ENCODE results near the gene GNAS-AS1.

The GNAS-AS1 gene

GRCh38 chr20:58807801-58808200, 42.9 kb downstream of the GNAS-AS1 start:
- Histone ChIP-seq H2AK5ac (ENCODE audit: low read depth, low read length) (no peak overlapping the region), H2AFZ (ENCODE audit: low read length) (no peak overlapping the region), H2BK120ac (ENCODE audit: low read depth, low read length) (no peak overlapping the region), H2BK12ac (ENCODE audit: low read length) (no peak overlapping the region), H3K4me1 (ENCODE audit: control insufficient read depth in 2 of 2, insufficient read depth in 1 of 2, low read depth in 1 of 2, low read length in 2 of 2) (peaks cover 0 to 7% of the 10 kb centered on the region in 2 donors), H3K27ac (replicated peaks; ENCODE audit: low read length) (no peak overlapping the region), H3K18ac (ENCODE audit: low read length) (no peak overlapping the region), H4K8ac (ENCODE audit: low read depth, low read length) (no peak overlapping the region), H2BK15ac (ENCODE audit: low read length) (no peak overlapping the region), H3K4me3 (ENCODE audit: low read length in 2 of 2) (no peak overlapping the region), H3K36me3 (replicated peaks in 1 of 2; ENCODE audit: control insufficient read depth in 2 of 2, insufficient read depth in 2 of 2, low read length in 2 of 2) (no peaks in the 10 kb centered on the region), H3K4me2 (ENCODE audit: insufficient read depth, low read length, poor library complexity, severe bottlenecking) (no peak overlapping the region), H3K23ac (ENCODE audit: low read depth, low read length, poor library complexity) (no peak overlapping the region), H3K9me3 (replicated peaks in 1 of 2; ENCODE audit: control insufficient read depth in 2 of 2, insufficient read depth in 1 of 2, low read depth in 1 of 2, low read length in 2 of 2) (no peaks in the 10 kb centered on the region), H4K91ac (ENCODE audit: low read depth, low read length, poor library complexity) (no peak overlapping the region), H3K4ac (ENCODE audit: low read length) (no peak overlapping the region), H2BK5ac (ENCODE audit: low read length) (no peak overlapping the region), H3K27me3 (ENCODE audit: control insufficient read depth in 3 of 3, insufficient read depth in 3 of 3, low read depth in 1 of 3, low read length in 3 of 3) (peaks cover 0 to 23% (median 0%) of the 10 kb centered on the region in 3 experiments), H3K79me1 (ENCODE audit: low read depth, low read length) (no peaks in the 10 kb centered on the region), H3K9ac (ENCODE audit: low read depth, low read length, poor library complexity) (no peak overlapping the region), H3K14ac (ENCODE audit: low read length) (no peak overlapping the region)
- no CpG with 5 or more reads among the region's 11 CpGs for WGBS, 2 donors (ENCODE audit: extremely low coverage in 2 of 2, insufficient read length in 2 of 2, insufficient replicate concordance in 1 of 2)
- no peak for DNase-seq (ENCODE audit: low spot score)

- H3K4me2 ChIP-seq (ENCODE audit: insufficient read depth, low read length, poor library complexity, severe bottlenecking) = no peak overlapping the region
- no peaks in the 10 kb centered on the region for H3K79me1 ChIP-seq (ENCODE audit: low read depth, low read length)
- no peak overlapping the region for H3K27ac ChIP-seq (replicated peaks; ENCODE audit: low read length)
- H2BK120ac ChIP-seq (ENCODE audit: low read depth, low read length) = no peak overlapping the region
- H3K4me1 ChIP-seq (ENCODE audit: control insufficient read depth in 2 of 2, insufficient read depth in 1 of 2, low read depth in 1 of 2, low read length in 2 of 2) = peaks cover 0 to 15% of the 10 kb centered on the region in 2 donors
- peaks cover 0 to 23% (median 0%) of the 10 kb centered on the region in 3 experiments for H3K27me3 ChIP-seq (ENCODE audit: control insufficient read depth in 3 of 3, insufficient read depth in 3 of 3, low read depth in 1 of 3, low read length in 3 of 3)
- H3K36me3 ChIP-seq (replicated peaks in 1 of 2; ENCODE audit: control insufficient read depth in 2 of 2, insufficient read depth in 2 of 2, low read length in 2 of 2) = no peaks in the 10 kb centered on the region
- H3K14ac ChIP-seq (ENCODE audit: low read length) = no peak overlapping the region
- H3K4ac ChIP-seq (ENCODE audit: low read length) = no peak overlapping the region
- H3K9me3 ChIP-seq (replicated peaks in 1 of 2; ENCODE audit: control insufficient read depth in 2 of 2, insufficient read depth in 1 of 2, low read depth in 1 of 2, low read length in 2 of 2) = no peaks in the 10 kb centered on the region
- no peak overlapping the region for H3K9ac ChIP-seq (ENCODE audit: low read depth, low read length, poor library complexity)
- H2AK5ac ChIP-seq (ENCODE audit: low read depth, low read length) = peak overlapping the region; percentile 34
- no peak overlapping the region for H4K91ac ChIP-seq (ENCODE audit: low read depth, low read length, poor library complexity)
- H4K8ac ChIP-seq (ENCODE audit: low read depth, low read length) = no peak overlapping the region
- no peak for DNase-seq (ENCODE audit: low spot score)
- peak overlapping the region; percentile 16 for H2BK15ac ChIP-seq (ENCODE audit: low read length)
- no peak overlapping the region for H2BK12ac ChIP-seq (ENCODE audit: low read length)
- no peak overlapping the region for H3K23ac ChIP-seq (ENCODE audit: low read depth, low read length, poor library complexity)
- no CpG with 5 or more reads among the region's 18 CpGs for WGBS, 2 donors (ENCODE audit: extremely low coverage in 2 of 2, insufficient read length in 2 of 2, insufficient replicate concordance in 1 of 2)
- H3K4me3 ChIP-seq (ENCODE audit: low read length in 2 of 2) = no peak overlapping the region
- no peak overlapping the region for H2AFZ ChIP-seq (ENCODE audit: low read length)
- no peak overlapping the region for H2BK5ac ChIP-seq (ENCODE audit: low read length)
- peak overlapping the region; percentile 22 for H3K18ac ChIP-seq (ENCODE audit: low read length)
Observed at GRCh38 chr20:58803533-58803932, 47.2 kb downstream of the GNAS-AS1 start.

GRCh38 chr20:58802061-58802460, 48.6 kb downstream of the GNAS-AS1 start:
- Histone ChIP-seq H3K4me2 (ENCODE audit: insufficient read depth, low read length, poor library complexity, severe bottlenecking) (no peak overlapping the region), H4K91ac (ENCODE audit: low read depth, low read length, poor library complexity) (no peak overlapping the region), H3K27ac (replicated peaks; ENCODE audit: low read length) (no peak overlapping the region), H2BK12ac (ENCODE audit: low read length) (no peak overlapping the region), H3K27me3 (ENCODE audit: control insufficient read depth in 3 of 3, insufficient read depth in 3 of 3, low read depth in 1 of 3, low read length in 3 of 3) (peaks cover 0 to 16% (median 0%) of the 10 kb centered on the region in 3 experiments), H3K23ac (ENCODE audit: low read depth, low read length, poor library complexity) (no peak overlapping the region), H3K18ac (ENCODE audit: low read length) (no peak overlapping the region), H2BK15ac (ENCODE audit: low read length) (no peak overlapping the region), H3K4me3 (ENCODE audit: low read length in 2 of 2) (no peak overlapping the region), H3K79me1 (ENCODE audit: low read depth, low read length) (no peaks in the 10 kb centered on the region), H2BK120ac (ENCODE audit: low read depth, low read length) (no peak overlapping the region), H3K4ac (ENCODE audit: low read length) (no peak overlapping the region), H2AK5ac (ENCODE audit: low read depth, low read length) (no peak overlapping the region), H4K8ac (ENCODE audit: low read depth, low read length) (no peak overlapping the region), H3K9me3 (replicated peaks in 1 of 2; ENCODE audit: control insufficient read depth in 2 of 2, insufficient read depth in 1 of 2, low read depth in 1 of 2, low read length in 2 of 2) (no peaks in the 10 kb centered on the region), H3K4me1 (ENCODE audit: control insufficient read depth in 2 of 2, insufficient read depth in 1 of 2, low read depth in 1 of 2, low read length in 2 of 2) (peaks cover 0 to 15% of the 10 kb centered on the region in 2 donors), H3K36me3 (replicated peaks in 1 of 2; ENCODE audit: control insufficient read depth in 2 of 2, insufficient read depth in 2 of 2, low read length in 2 of 2) (no peaks in the 10 kb centered on the region), H2BK5ac (ENCODE audit: low read length) (no peak overlapping the region), H3K9ac (ENCODE audit: low read depth, low read length, poor library complexity) (no peak overlapping the region), H2AFZ (ENCODE audit: low read length) (no peak overlapping the region), H3K14ac (ENCODE audit: low read length) (no peak overlapping the region)
- no CpG with 5 or more reads among the region's 11 CpGs for WGBS, 2 donors (ENCODE audit: extremely low coverage in 2 of 2, insufficient read length in 2 of 2, insufficient replicate concordance in 1 of 2)
- no peak for DNase-seq (ENCODE audit: low spot score)

DNA sequence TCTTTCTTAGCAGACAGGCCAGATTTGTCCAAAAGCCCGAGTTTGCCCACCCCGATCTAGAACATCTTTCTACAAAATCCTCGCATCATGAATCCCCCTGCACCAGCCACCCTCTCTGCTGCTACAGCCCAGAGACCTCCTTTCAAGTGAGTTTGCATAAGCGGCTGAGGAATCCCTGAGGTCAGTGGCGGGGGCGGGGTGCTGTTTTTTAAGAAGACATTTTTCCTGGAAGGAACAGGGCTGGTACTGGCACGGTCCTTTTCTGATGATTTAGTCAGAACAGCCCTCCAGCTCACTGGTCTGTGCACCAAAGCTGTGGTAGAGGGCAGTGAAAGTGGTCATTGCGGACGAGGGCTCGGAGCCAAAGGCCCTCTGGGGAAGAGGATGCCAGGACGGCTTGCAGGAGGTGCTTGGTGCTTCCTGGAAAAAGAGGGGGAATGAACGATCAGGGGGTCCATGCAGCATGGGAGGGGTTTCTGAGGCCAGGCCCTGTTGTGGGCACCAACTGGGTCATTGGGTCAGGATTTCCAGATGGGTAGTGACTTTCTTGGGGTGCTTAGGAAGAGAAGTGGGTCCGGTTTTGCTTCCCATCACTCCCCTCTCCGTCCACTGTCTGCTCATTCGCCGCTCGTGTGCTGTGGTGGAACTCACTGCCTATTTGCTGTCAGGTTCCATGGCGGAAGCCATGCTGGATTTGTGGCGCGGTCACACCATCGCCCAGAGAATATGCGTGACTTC, 50.4 kb downstream of the GNAS-AS1 start:
- H3K4me1 ChIP-seq (ENCODE audit: control insufficient read depth in 2 of 2, insufficient read depth in 1 of 2, low read depth in 1 of 2, low read length in 2 of 2) = peaks cover 0 to 14% of the 10 kb centered on the region in 2 donors
- H2BK15ac ChIP-seq (ENCODE audit: low read length) = peak overlapping the region; percentile 46
- H3K18ac ChIP-seq (ENCODE audit: low read length) = peak overlapping the region; percentile 23
- no peak overlapping the region for H2AK5ac ChIP-seq (ENCODE audit: low read depth, low read length)
- no peak overlapping the region for H4K8ac ChIP-seq (ENCODE audit: low read depth, low read length)
- H3K4me2 ChIP-seq (ENCODE audit: insufficient read depth, low read length, poor library complexity, severe bottlenecking) = no peak overlapping the region
- no peak overlapping the region for H3K27ac ChIP-seq (replicated peaks; ENCODE audit: low read length)
- H3K79me1 ChIP-seq (ENCODE audit: low read depth, low read length) = no peaks in the 10 kb centered on the region
- peak overlapping the region; percentile 47 for H3K23ac ChIP-seq (ENCODE audit: low read depth, low read length, poor library complexity)
- no CpG with 5 or more reads among the region's 22 CpGs for WGBS, 2 donors (ENCODE audit: extremely low coverage in 2 of 2, insufficient read length in 2 of 2, insufficient replicate concordance in 1 of 2)
- H3K9ac ChIP-seq (ENCODE audit: low read depth, low read length, poor library complexity) = no peak overlapping the region
- peak; percentile 9 for DNase-seq (ENCODE audit: low spot score)
- no peak overlapping the region for H3K4ac ChIP-seq (ENCODE audit: low read length)
- H3K27me3 ChIP-seq (ENCODE audit: control insufficient read depth in 3 of 3, insufficient read depth in 3 of 3, low read depth in 1 of 3, low read length in 3 of 3) = peaks cover 0 to 23% (median 0%) of the 10 kb centered on the region in 3 experiments
- H2BK120ac ChIP-seq (ENCODE audit: low read depth, low read length) = no peak overlapping the region
- peak overlapping the region; percentile 59 for H2BK12ac ChIP-seq (ENCODE audit: low read length)
- peak overlapping the region; percentile 56 for H4K91ac ChIP-seq (ENCODE audit: low read depth, low read length, poor library complexity)
- H3K36me3 ChIP-seq (replicated peaks in 1 of 2; ENCODE audit: control insufficient read depth in 2 of 2, insufficient read depth in 2 of 2, low read length in 2 of 2) = no peaks in the 10 kb centered on the region
- H2AFZ ChIP-seq (ENCODE audit: low read length) = peak overlapping the region; percentile 28
- H3K4me3 ChIP-seq (ENCODE audit: low read length in 2 of 2) = peak overlapping the region in 1 of 2 donors; percentile 9
- no peak overlapping the region for H3K14ac ChIP-seq (ENCODE audit: low read length)
- no peak overlapping the region for H2BK5ac ChIP-seq (ENCODE audit: low read length)
- no peaks in the 10 kb centered on the region for H3K9me3 ChIP-seq (replicated peaks in 1 of 2; ENCODE audit: control insufficient read depth in 2 of 2, insufficient read depth in 1 of 2, low read depth in 1 of 2, low read length in 2 of 2)

Data from neuronal stem cell (in vitro differentiated cells).